Nephron progenitor cell (in vitro differentiated cells): Measurements from ENCODE around the gene NEK6.
A peak's percentile ranks its signal among the peaks of the same experiment; 100 is the strongest.

Experiments used
- DNase-seq: peaks from one replicate; pipeline ENCODE4 v3.0.0; 2021
- H3K27ac Mint-ChIP-seq: 2 replicates; pipeline ENCODE4 v1.8.0; 2021; ENCODE audit warnings: mild to moderate bottlenecking, moderate library complexity, mixed read lengths
- H3K27me3 Mint-ChIP-seq: 2 replicates; pipeline ENCODE4 v1.8.0; 2021; ENCODE audit warnings: mild to moderate bottlenecking, low read depth, mixed read lengths; ENCODE audit not compliant: poor library complexity
- H3K36me3 Mint-ChIP-seq: 2 replicates; pipeline ENCODE4 v1.8.0; 2021; ENCODE audit warnings: low read depth, mixed read lengths
- H3K4me1 Mint-ChIP-seq: 2 replicates; pipeline ENCODE4 v1.8.0; 2021; ENCODE audit warnings: mixed read lengths
- H3K4me3 Mint-ChIP-seq: 2 replicates; pipeline ENCODE4 v1.8.0; 2021; ENCODE audit warnings: mild to moderate bottlenecking, moderate library complexity, mixed read lengths
- H3K9me3 Mint-ChIP-seq: 2 replicates; pipeline ENCODE4 v1.8.0; 2021; ENCODE audit warnings: mild to moderate bottlenecking, moderate library complexity, mixed read lengths
- CTCF ChIP-seq: fragments of 200-600 bp; sonication (generic); IDR thresholded peaks from 2 replicates; pipeline ENCODE4 v1.5.0; 2021; ENCODE audit warnings: antibody characterized with exemption

NEK6 gene

GRCh38 chr9:124381170-124381945, 123.6 kb downstream of the NEK6 start:
- no peak for DNase-seq
- TF ChIP-seq CTCF = no peak
- Mint-ChIP-seq H3K27me3 (peaks cover 3% of the 10 kb centered on the region), H3K4me1 (peaks cover 8% of the 10 kb centered on the region), H3K9me3 (no peaks in the 10 kb centered on the region), H3K27ac (no peak overlapping the region), H3K4me3 (no peak overlapping the region), H3K36me3 (peaks cover 36% of the 10 kb centered on the region)

- peaks cover 3% of the 10 kb centered on the region for H3K27me3 Mint-ChIP-seq
- no peak overlapping the region for H3K4me3 Mint-ChIP-seq
- H3K4me1 Mint-ChIP-seq = peaks cover 31% of the 10 kb centered on the region
- H3K36me3 Mint-ChIP-seq = peaks cover 33% of the 10 kb centered on the region
- H3K27ac Mint-ChIP-seq = no peak overlapping the region
- H3K9me3 Mint-ChIP-seq = no peaks in the 10 kb centered on the region
- DNase-seq = no peak
- TF ChIP-seq CTCF = no peak
These were observed 126.5 kb downstream of the NEK6 start for GRCh38 chr9:124384210-124384609.

- H3K27me3 Mint-ChIP-seq = peaks cover 2% of the 10 kb centered on the region
- H3K4me1 Mint-ChIP-seq = peaks cover 37% of the 10 kb centered on the region
- H3K9me3 Mint-ChIP-seq = no peaks in the 10 kb centered on the region
- no peak for TF ChIP-seq CTCF
- H3K27ac Mint-ChIP-seq = no peak overlapping the region
- H3K36me3 Mint-ChIP-seq = peaks cover 30% of the 10 kb centered on the region
- no peak for DNase-seq
- no peak overlapping the region for H3K4me3 Mint-ChIP-seq
These were observed 127.1 kb downstream of the NEK6 start for GRCh38 chr9:124384846-124385245.

GRCh38 chr9:124385623-124386022, 127.9 kb downstream of the NEK6 start:
- no peak for DNase-seq
- no peak for TF ChIP-seq CTCF

GRCh38 chr9:124386201-124386600, 128.5 kb downstream of the NEK6 start:
- no peak overlapping the region for H3K4me3 Mint-ChIP-seq
- H3K36me3 Mint-ChIP-seq = peaks cover 25% of the 10 kb centered on the region
- peak overlapping the region; percentile 27 for H3K27ac Mint-ChIP-seq
- TF ChIP-seq CTCF = no peak
- H3K9me3 Mint-ChIP-seq = no peaks in the 10 kb centered on the region
- no peak for DNase-seq
- no peaks in the 10 kb centered on the region for H3K27me3 Mint-ChIP-seq
- peaks cover 51% of the 10 kb centered on the region for H3K4me1 Mint-ChIP-seq

More at GRCh38 chr9:124385623-124386022, 127.9 kb downstream of the NEK6 start:
- no peaks in the 10 kb centered on the region for H3K27me3 Mint-ChIP-seq
- peaks cover 45% of the 10 kb centered on the region for H3K4me1 Mint-ChIP-seq
- H3K9me3 Mint-ChIP-seq = no peaks in the 10 kb centered on the region
- no peak overlapping the region for H3K4me3 Mint-ChIP-seq
- H3K27ac Mint-ChIP-seq = no peak overlapping the region
- peaks cover 25% of the 10 kb centered on the region for H3K36me3 Mint-ChIP-seq
